MCF 10A (cell line): Measurements from ENCODE around the gene RAB36. TPM values are rescaled to one million over a fixed set of nuclear protein-coding genes. Genes with fewer than 3 reads are reported as not detected.

ENCODE experiments used
- BruUV-seq: library from RNA; stranded (reverse); fragments of 400-500 nt; replicated peaks from 2 replicates; lab custom pipeline; 2021; lab: Mats Ljungman, UMichigan
- CTCF ChIA-PET: fragments of 300-600 bp; sonication (Branson Sonifier 250); formaldehyde crosslinking; extraction: SDS; loops from one replicate; lab custom pipeline; 2021; ENCODE audit warnings: antibody characterized with exemption, inconsistent platforms; lab: Yijun Ruan, JAX
- POLR2A ChIA-PET: fragments of 300-600, 350-650 bp; sonication (Branson Sonifier 250); formaldehyde crosslinking; extraction: SDS; loops from one replicate; lab custom pipeline; 2020; ENCODE audit warnings: antibody characterized with exemption, inconsistent platforms; lab: Yijun Ruan, JAX
- DNase-seq: peaks from one replicate; pipeline ENCODE4 v3.0.0-alpha.2; 2018; ENCODE audit not compliant: unreplicated experiment
- H3K27ac Mint-ChIP-seq: one replicate; pipeline ENCODE4 v1.8.0; 2022; ENCODE audit warnings: mild to moderate bottlenecking, low read depth, mixed read lengths; ENCODE audit not compliant: unreplicated experiment
- H3K27me3 Mint-ChIP-seq: one replicate; pipeline ENCODE4 v1.8.0; 2022; ENCODE audit warnings: mixed read lengths; ENCODE audit not compliant: insufficient read depth, unreplicated experiment
- H3K36me3 Mint-ChIP-seq: one replicate; pipeline ENCODE4 v1.8.0; 2022; ENCODE audit warnings: mild to moderate bottlenecking, moderate library complexity, mixed read lengths; ENCODE audit not compliant: insufficient read depth, unreplicated experiment
- H3K4me1 Mint-ChIP-seq: one replicate; pipeline ENCODE4 v1.8.0; 2022; ENCODE audit warnings: mixed read lengths; ENCODE audit not compliant: insufficient read depth, unreplicated experiment
- H3K4me3 Mint-ChIP-seq: one replicate; pipeline ENCODE4 v1.8.0; 2022; ENCODE audit warnings: mild to moderate bottlenecking, moderate library complexity, mixed read lengths; ENCODE audit not compliant: unreplicated experiment
- H3K9me3 Mint-ChIP-seq: one replicate; pipeline ENCODE4 v1.8.0; 2022; ENCODE audit warnings: mixed read lengths; ENCODE audit not compliant: unreplicated experiment
- intact Hi-C: fragments of 100-400 bp; cut with micrococcal nuclease; formaldehyde crosslinking; loops from 2 replicates; pipeline ENCODE4 v1.14.1; 2022
- total RNA-seq: library from RNA; stranded (reverse); gene quantifications from 2 replicates; pipeline ENCODE4 v1.2.3, GENCODE V29; 2022
- TF ChIP-seq, protein P1 (sequence below): fragments of 200-600 bp; IDR thresholded peaks from one replicate; pipeline ENCODE4 v1.8.0; 2022; ENCODE audit warnings: antibody characterized with exemption, mild to moderate bottlenecking; ENCODE audit not compliant: unreplicated experiment

The RAB36 gene
- total RNA-seq, 1 experiment from 2014 or later = 8.5 TPM

DNA sequence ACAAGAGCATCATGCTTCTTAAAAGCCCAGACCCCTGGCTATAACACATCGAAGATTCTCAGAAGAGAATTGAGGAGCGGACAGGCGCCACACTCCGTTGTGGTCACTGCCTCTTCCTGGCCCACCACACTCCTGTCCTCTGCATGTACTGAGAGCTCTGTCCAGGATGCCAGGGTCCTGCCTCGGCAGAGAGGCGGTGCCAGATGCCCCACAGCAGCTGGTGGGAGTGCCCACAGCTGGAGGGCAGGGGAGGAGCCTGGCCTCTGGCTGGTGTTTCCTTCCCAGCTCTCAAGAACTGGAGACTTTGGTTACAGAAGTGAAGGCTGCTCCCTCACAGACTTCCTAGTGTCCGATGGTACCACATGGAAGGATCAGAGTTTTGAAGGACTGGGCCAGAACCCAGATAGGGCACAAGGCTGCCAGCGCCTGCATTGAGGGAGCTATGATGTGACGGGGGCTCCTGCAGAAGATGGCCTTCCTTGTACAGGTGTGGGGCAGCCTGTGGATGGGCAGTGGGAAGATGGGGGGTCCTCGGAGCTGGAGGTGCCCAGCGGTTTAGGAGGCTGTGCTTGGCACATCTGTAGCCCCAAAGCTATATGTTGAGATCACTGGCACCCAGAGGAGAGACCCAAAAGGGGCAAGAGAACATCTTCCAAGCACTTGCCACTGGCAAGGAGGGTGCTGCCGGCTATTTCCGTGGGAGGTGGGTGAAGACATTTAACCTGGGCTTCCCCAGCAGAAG, 22.9 kb upstream of the RAB36 start:
- intact Hi-C loops = no loop called here
- no TSS peak for BruUV-seq
- Mint-ChIP-seq H3K36me3 (no peaks in the 10 kb centered on the region), H3K27me3 (peaks cover 17% of the 10 kb centered on the region), H3K27ac (no peak overlapping the region), H3K4me1 (no peaks in the 10 kb centered on the region), H3K4me3 (no peak overlapping the region), H3K9me3 (no peaks in the 10 kb centered on the region)
- TF ChIP-seq, protein P1, sequence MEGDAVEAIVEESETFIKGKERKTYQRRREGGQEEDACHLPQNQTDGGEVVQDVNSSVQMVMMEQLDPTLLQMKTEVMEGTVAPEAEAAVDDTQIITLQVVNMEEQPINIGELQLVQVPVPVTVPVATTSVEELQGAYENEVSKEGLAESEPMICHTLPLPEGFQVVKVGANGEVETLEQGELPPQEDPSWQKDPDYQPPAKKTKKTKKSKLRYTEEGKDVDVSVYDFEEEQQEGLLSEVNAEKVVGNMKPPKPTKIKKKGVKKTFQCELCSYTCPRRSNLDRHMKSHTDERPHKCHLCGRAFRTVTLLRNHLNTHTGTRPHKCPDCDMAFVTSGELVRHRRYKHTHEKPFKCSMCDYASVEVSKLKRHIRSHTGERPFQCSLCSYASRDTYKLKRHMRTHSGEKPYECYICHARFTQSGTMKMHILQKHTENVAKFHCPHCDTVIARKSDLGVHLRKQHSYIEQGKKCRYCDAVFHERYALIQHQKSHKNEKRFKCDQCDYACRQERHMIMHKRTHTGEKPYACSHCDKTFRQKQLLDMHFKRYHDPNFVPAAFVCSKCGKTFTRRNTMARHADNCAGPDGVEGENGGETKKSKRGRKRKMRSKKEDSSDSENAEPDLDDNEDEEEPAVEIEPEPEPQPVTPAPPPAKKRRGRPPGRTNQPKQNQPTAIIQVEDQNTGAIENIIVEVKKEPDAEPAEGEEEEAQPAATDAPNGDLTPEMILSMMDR = no peak
- ChIA-PET POLR2A (interaction anchor here (0.7 kb wide), 1 partner anchor 133 kb away, joined by 3 read pairs; no protein-coding TSS in a partner anchor), CTCF (interaction anchor here (4.4 kb wide), 1 partner anchor 164 kb away, joined by 61 read pairs; no protein-coding TSS in a partner anchor)
- no peak for DNase-seq

DNA sequence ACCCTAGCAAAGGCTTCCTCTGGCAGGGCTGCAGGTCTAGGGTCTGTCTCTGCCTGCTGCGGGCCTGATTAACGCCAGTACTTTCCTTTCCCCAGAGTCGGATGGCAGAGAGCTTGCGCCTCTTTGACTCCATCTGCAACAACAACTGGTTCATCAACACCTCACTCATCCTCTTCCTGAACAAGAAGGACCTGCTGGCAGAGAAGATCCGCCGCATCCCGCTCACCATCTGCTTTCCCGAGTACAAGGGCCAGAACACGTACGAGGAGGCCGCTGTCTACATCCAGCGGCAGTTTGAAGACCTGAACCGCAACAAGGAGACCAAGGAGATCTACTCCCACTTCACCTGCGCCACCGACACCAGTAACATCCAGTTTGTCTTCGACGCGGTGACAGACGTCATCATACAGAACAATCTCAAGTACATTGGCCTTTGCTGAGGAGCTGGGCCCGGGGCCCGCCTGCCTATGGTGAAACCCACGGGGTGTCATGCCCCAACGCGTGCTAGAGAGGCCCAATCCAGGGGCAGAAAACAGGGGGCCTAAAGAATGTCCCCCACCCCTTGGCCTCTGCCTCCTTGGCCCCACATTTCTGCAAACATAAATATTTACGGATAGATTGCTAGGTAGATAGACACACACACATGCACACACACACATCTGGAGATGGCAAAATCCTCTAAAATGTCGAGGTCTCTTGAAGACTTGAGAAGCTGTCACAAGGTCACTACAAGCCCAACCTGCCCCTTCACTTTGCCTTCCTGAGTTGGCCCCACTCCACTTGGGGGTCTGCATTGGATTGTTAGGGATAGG, 22.1 kb upstream of the RAB36 start:
- no peak for DNase-seq
- Mint-ChIP-seq H3K27ac (no peak overlapping the region), H3K9me3 (no peaks in the 10 kb centered on the region), H3K4me1 (no peaks in the 10 kb centered on the region), H3K36me3 (no peaks in the 10 kb centered on the region), H3K27me3 (peaks cover 17% of the 10 kb centered on the region), H3K4me3 (no peak overlapping the region)
- ChIA-PET POLR2A (no interaction called here), CTCF (interaction anchor here (4.4 kb wide), 1 partner anchor 165 kb away, joined by 61 read pairs; no protein-coding TSS in a partner anchor)
- TF ChIP-seq, protein P1 = no peak
- no TSS peak for BruUV-seq
- intact Hi-C loops = no loop called here

DNA sequence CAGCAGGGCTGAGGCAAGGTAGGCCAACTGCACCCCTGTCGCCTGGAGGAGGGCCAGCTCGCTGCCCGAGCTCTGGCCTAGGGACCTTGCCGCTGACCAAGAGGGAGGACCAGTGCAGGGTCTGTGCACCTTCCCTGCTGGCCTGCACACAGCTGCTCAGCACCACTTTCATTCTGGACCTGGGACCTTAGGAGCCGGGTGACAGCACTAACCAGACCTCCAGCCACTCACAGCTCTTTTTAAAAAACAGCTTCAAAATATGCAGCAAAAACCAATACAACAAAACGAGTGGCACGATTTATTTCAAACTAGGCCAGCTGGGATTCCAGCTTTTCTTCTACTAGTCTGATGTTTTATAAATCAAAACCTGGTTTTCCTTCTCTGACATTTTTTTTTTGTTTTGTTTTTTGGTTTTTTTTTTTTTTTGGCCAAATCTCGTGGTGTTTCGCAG, 21.4 kb upstream of the RAB36 start:
- Mint-ChIP-seq H3K27me3 (peaks cover 17% of the 10 kb centered on the region), H3K4me1 (no peaks in the 10 kb centered on the region), H3K4me3 (no peak overlapping the region), H3K27ac (no peak overlapping the region), H3K36me3 (no peaks in the 10 kb centered on the region), H3K9me3 (no peaks in the 10 kb centered on the region)
- TF ChIP-seq, protein P1 = no peak
- intact Hi-C loops = no loop called here
- POLR2A ChIA-PET = no interaction called here
- CTCF ChIA-PET = interaction anchor here (0.7 to 4.4 kb wide), 3 partner anchors 39 to 416 kb away, joined by 3 to 61 read pairs (median 5); no protein-coding TSS in a partner anchor
- no peak for DNase-seq
- BruUV-seq = no TSS peak
